ENCODE measurements around the gene SFXN1.

- TF ChIP-seq POLR2A (IDR thresholded peaks at IDR 0.05; ENCODE audit: low read depth, low read length) = no peak
- TF ChIP-seq EZH2 (IDR thresholded peaks at IDR 0.05; ENCODE audit: borderline replicate concordance, low read depth, low read length, severe bottlenecking) = no peak
- TF ChIP-seq MAX (IDR thresholded peaks at IDR 0.05; ENCODE audit: insufficient read depth, insufficient read length) = no peak
- no peak for TF ChIP-seq JUN (IDR thresholded peaks at IDR 0.05; ENCODE audit: borderline replicate concordance, insufficient read depth, insufficient read length, low read depth)
- no peak for TF ChIP-seq CTCF (IDR thresholded peaks at IDR 0.05; ENCODE audit: extremely low read depth in 1 of 2, insufficient read depth in 1 of 2, low read depth in 1 of 2, low read length in 2 of 2)
Measured at GRCh38 chr5:175493260-175493659, 14.9 kb downstream of the SFXN1 start.
